K562 (cell line): ENCODE measurements around the gene UBE2G2.

Experiments used
- CBX2 ChIP-seq: fragments of 200-600 bp; sonication (generic); IDR thresholded peaks from one replicate; pipeline ENCODE4 v1.6.1; 2012; ENCODE audit warnings: mild to moderate bottlenecking, low read length, inconsistent platforms; ENCODE audit not compliant: insufficient read depth, poor library complexity, severe bottlenecking
- EP300 ChIP-seq: IDR thresholded peaks from 2 replicates; pipeline ENCODE4 v1.6.1; 2012; ENCODE audit warnings: low read length, improper control_type of control experiment
- NRF1 ChIP-seq, 2 experiments: fragments of 450-650 bp; IDR thresholded peaks in 1 of 2; conservative IDR thresholded peaks in 1 of 2; 2 replicates each; pipeline ENCODE4 v1.6.1; 2014; ENCODE audit warnings: mild to moderate bottlenecking in 2 of 2
- SAFB2 ChIP-seq: fragments of 200-400 bp; formaldehyde crosslinking; IDR thresholded peaks from 2 replicates; pipeline ENCODE4 v1.6.1; 2018; ENCODE audit warnings: borderline replicate concordance, low read length, low read depth, moderate library complexity; ENCODE audit not compliant: severe bottlenecking
- SMAD4 ChIP-seq: fragments of 250-450 bp; sonication (Bioruptor Pico); conservative IDR thresholded peaks from 2 replicates; pipeline ENCODE4 v1.8.0; 2021; ENCODE audit warnings: inconsistent platforms, mild to moderate bottlenecking, moderate library complexity
- SP1 ChIP-seq: sonication (generic); formaldehyde crosslinking; IDR thresholded peaks from 2 replicates; pipeline ENCODE4 v1.8.1; 2022; ENCODE audit warnings: mild to moderate bottlenecking, missing genetic modification reagents
- TAF1 ChIP-seq: IDR thresholded peaks from 2 replicates; pipeline ENCODE4 v1.6.1; 2011; ENCODE audit warnings: mild to moderate bottlenecking, low read length, moderate library complexity; ENCODE audit not compliant: insufficient read depth, control insufficient read depth, severe bottlenecking; ENCODE audit errors: extremely low read depth

DNA sequence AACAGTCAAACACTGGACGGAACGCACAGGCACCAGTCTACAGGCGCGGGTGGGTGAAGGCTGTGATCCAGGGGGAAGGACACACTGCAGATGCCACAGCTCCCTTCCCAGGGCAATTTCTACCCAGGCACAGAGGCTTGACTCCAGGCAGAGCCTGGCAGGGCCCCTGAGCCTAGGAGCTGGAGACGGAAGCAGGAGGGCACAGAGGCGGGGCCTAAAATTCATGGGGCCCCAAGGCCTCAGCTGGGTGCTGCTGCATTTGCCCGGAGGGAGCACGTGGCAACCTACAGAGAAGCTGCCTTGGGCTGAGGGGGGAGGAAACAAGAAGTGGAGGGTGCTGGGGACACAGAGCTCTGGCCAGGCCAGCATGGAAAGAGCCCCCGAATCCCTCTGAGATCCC is 41.2 kb downstream of the UBE2G2 start:
- TF ChIP-seq SP1 (CRISPR knock-in tag) = no peak
- TF ChIP-seq NRF1 (conservative IDR thresholded peaks at IDR 0.05 in 1 of 2, IDR thresholded peaks at IDR 0.05 in 1 of 2) = no peak
- TF ChIP-seq CBX2 = no peak
- no peak for TF ChIP-seq SAFB2
- TF ChIP-seq SMAD4 (CRISPR knock-in tag) = no peak
- TF ChIP-seq TAF1 = no peak
- TF ChIP-seq EP300 = no peak
